CD14-positive monocyte (primary cell): Measurements from ENCODE around the gene CD44. TPM values are rescaled to one million over a fixed set of nuclear protein-coding genes. Genes with fewer than 3 reads are reported as not detected.
A peak's percentile ranks its signal among the peaks of the same experiment; 100 is the strongest.

Experiments used
- DNase-seq, 3 donors: peaks; one replicate each; pipeline ENCODE4 v3.0.0-alpha.2; 2011 to 2022
- H2AFZ ChIP-seq: 2 replicates; pipeline ENCODE4 v1.6.0; 2012; ENCODE audit warnings: mild to moderate bottlenecking, low read depth, low read length, inconsistent platforms; ENCODE audit not compliant: insufficient read depth, poor library complexity, severe bottlenecking
- H3K27ac ChIP-seq, 2 donors: 1 replicate in 1 of 2; 2 replicates in 1 of 2; pipeline ENCODE4 v1.5.1; 2012 to 2013; ENCODE audit warnings: low read length in 2 of 2, control low read depth in 1 of 2, inconsistent platforms in 1 of 2, low read depth in 1 of 2, mild to moderate bottlenecking in 1 of 2
- H3K27me3 ChIP-seq, 2 donors: one replicate each; pipeline versions ENCODE4 v1.6.0 to v1.6.1; 2011 to 2013; ENCODE audit warnings: low read length in 2 of 2; ENCODE audit not compliant: control insufficient read depth in 2 of 2, insufficient read depth in 2 of 2
- H3K36me3 ChIP-seq, 2 donors: replicated peaks in 1 of 2; 1 replicate in 1 of 2; 2 replicates in 1 of 2; pipeline versions ENCODE4 v1.5.1 to v1.6.1; 2012 to 2013; ENCODE audit warnings: low read length in 2 of 2, control low read depth in 1 of 2, inconsistent platforms in 1 of 2, mild to moderate bottlenecking in 1 of 2; ENCODE audit not compliant: insufficient read depth in 2 of 2, control insufficient read depth in 1 of 2
- H3K4me1 ChIP-seq, 2 donors: 1 replicate in 1 of 2; 2 replicates in 1 of 2; pipeline versions ENCODE4 v1.5.1 to v1.6.1; 2012 to 2013; ENCODE audit warnings: low read length in 2 of 2, control low read depth in 1 of 2, inconsistent platforms in 1 of 2, mild to moderate bottlenecking in 1 of 2, moderate library complexity in 1 of 2; ENCODE audit not compliant: insufficient read depth in 2 of 2, control insufficient read depth in 1 of 2
- H3K4me2 ChIP-seq: replicated peaks from 2 replicates; pipeline ENCODE3; 2012; ENCODE audit warnings: low read length, moderate library complexity, mild to moderate bottlenecking; ENCODE audit not compliant: poor library complexity, severe bottlenecking; ENCODE audit errors: extremely low read depth
- H3K4me3 ChIP-seq, 3 experiments: fragments of 200-600 bp in 1 of 3; sonication (generic) in 1 of 3; replicated peaks in 1 of 3; 1 replicate in 2 of 3; 2 replicates in 1 of 3; pipeline ENCODE4 v1.5.1; 2011 to 2013; ENCODE audit warnings: low read length in 3 of 3, mild to moderate bottlenecking in 3 of 3, control low read depth in 2 of 3, low read depth in 2 of 3, inconsistent platforms in 1 of 3, moderate library complexity in 1 of 3
- H3K79me2 ChIP-seq: 2 replicates; pipeline ENCODE4 v1.6.0; 2012; ENCODE audit warnings: mild to moderate bottlenecking, control low read depth, inconsistent platforms, low read length, moderate library complexity; ENCODE audit not compliant: insufficient read depth
- H3K9ac ChIP-seq: 2 replicates; pipeline ENCODE4 v1.6.0; 2017; ENCODE audit warnings: low read length, mild to moderate bottlenecking; ENCODE audit not compliant: insufficient read depth, poor library complexity, severe bottlenecking
- H3K9me3 ChIP-seq, 2 donors: replicated peaks in 1 of 2; 1 replicate in 1 of 2; 2 replicates in 1 of 2; pipeline versions ENCODE4 v1.5.1 to v1.6.1; 2012 to 2013; ENCODE audit warnings: low read length in 2 of 2, control low read depth in 1 of 2; ENCODE audit not compliant: control insufficient read depth in 1 of 2, insufficient read depth in 1 of 2
- H4K20me1 ChIP-seq: 2 replicates; pipeline ENCODE4 v1.6.0; 2012; ENCODE audit warnings: mild to moderate bottlenecking, low read length, control low read depth, moderate library complexity; ENCODE audit not compliant: insufficient read depth
- H3K27ac Mint-ChIP-seq, 7 donors: one replicate each; pipeline ENCODE4 v1.8.0; 2020; ENCODE audit warnings: mild to moderate bottlenecking in 7 of 7, mixed read lengths in 7 of 7, moderate library complexity in 6 of 7, inconsistent platforms in 2 of 7
- H3K27me3 Mint-ChIP-seq, 3 donors: one replicate each; pipeline ENCODE4 v1.8.0; 2021 to 2022; ENCODE audit warnings: low read depth in 3 of 3, mild to moderate bottlenecking in 3 of 3, mixed read lengths in 3 of 3, moderate library complexity in 3 of 3, inconsistent platforms in 1 of 3
- H3K36me3 Mint-ChIP-seq, 2 donors: one replicate each; pipeline ENCODE4 v1.8.0; 2020; ENCODE audit warnings: mixed read lengths in 2 of 2, inconsistent platforms in 1 of 2, mild to moderate bottlenecking in 1 of 2
- H3K4me1 Mint-ChIP-seq: one replicate; pipeline ENCODE4 v1.8.0; 2020; ENCODE audit warnings: mild to moderate bottlenecking, mixed read lengths
- H3K4me3 Mint-ChIP-seq, 2 donors: one replicate each; pipeline ENCODE4 v1.8.0; 2020; ENCODE audit warnings: mild to moderate bottlenecking in 2 of 2, mixed read lengths in 2 of 2, moderate library complexity in 1 of 2
- H3K9me3 Mint-ChIP-seq, 7 donors: one replicate each; pipeline ENCODE4 v1.8.0; 2020 to 2022; ENCODE audit warnings: mixed read lengths in 7 of 7, mild to moderate bottlenecking in 6 of 7, moderate library complexity in 6 of 7, inconsistent platforms in 2 of 7
- WGBS: methylation state at CpG from one replicate; pipeline ENCODE4 v1.1.5; 2013; ENCODE audit warnings: missing lambda C conversion rate; ENCODE audit not compliant: insufficient coverage; 5-methylcytosine and 5-hydroxymethylcytosine counted together
- intact Hi-C, 2 donors: fragments of 100-400 bp; cut with micrococcal nuclease; formaldehyde crosslinking; loops; one replicate each; pipeline versions ENCODE4 v1.15.0 to v1.15.1; 2023
- polyA plus RNA-seq, 3 donors: library from polyadenylated mRNA; depleted of rRNA in 1 of 3; unstranded in 2 of 3; stranded (reverse) in 1 of 3; fragments of 300-500 nt in 2 of 3; fragments of >200 nt in 1 of 3; fragmentation: Illumina TruSeq in 2 of 3; gene quantifications; 1 replicate in 2 of 3; 2 replicates in 1 of 3; pipeline ENCODE4 v1.2.3, GENCODE V29; 2012 to 2021
- TF ChIP-seq, protein P1 (sequence below): fragments of 200-600 bp; IDR thresholded peaks from one replicate; pipeline ENCODE4 v1.8.0; 2022; ENCODE audit warnings: antibody characterized with exemption, mild to moderate bottlenecking

Gene CD44
- polyA plus RNA-seq, 3 donors = 415 to 866 (median 531) TPM

DNA sequence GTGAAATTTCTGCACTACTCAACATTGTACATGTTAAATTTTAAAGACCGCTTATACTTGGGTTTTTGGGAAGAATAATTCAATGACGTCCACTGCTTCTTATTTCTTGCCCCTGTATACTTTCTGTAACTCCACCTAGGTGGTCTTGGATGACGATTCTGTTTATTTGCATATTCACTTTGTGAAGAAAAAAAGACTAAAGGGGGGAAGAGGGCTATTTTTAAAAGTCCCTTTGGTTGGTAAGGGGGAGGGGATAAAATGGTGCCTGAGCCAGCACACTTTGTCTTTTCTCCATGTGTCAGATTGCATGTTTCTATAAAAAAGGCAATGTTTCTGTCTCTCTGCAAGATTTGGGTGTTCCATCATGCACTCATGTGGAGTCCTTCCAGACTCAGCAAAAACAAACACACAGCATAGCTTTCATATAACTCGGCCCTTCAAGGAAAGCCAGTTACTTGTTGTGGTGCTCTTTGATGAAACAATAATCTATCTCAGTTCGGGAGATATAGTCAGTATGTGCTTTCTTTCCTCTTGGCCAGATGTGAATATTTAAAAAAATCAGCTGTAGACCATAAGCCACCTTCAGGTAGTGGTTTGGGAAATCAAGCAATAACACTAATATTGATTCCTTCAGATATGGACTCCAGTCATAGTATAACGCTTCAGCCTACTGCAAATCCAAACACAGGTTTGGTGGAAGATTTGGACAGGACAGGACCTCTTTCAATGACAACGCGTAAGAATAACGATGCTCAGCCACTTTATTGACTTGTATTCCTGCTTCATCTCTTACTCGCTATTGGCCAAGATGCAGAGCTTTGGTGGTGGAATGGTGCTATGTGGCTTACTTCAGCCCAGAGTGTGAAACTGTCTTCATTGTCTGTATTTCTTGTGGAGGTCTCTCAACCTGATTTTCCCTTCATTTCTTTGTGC is 68.8 kb downstream of the CD44 start:
- H3K27me3 Mint-ChIP-seq = no peaks in the 10 kb centered on the region

DNA sequence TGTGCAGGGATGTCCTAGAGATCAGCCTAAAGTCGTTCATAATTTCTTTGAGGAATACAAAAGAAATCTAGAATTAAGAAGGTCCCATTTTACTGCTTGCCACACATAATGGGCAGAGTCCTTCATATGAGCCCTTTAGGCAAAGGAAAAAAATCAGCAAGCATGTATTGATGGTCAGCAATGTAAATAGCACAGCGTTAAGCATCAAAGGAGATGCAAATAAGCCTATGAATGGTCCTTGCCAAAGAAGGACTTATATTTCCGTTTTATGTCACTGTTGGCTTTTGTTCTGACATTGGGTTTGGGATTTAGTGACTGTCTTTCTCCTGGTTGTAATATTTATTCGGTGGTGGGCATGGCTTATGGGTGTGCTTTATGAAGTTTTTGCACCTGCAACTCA is 69.8 kb downstream of the CD44 start:
- H3K4me1 ChIP-seq = peaks cover 28 to 53% of the 10 kb centered on the region in 2 donors
- H3K36me3 ChIP-seq = peaks cover 48 to 73% of the 10 kb centered on the region in 2 donors
- peak overlapping the region in 1 of 2 donors; percentile 58 for H3K27ac ChIP-seq
- no peak overlapping the region for H2AFZ ChIP-seq
- H3K9ac ChIP-seq = no peak overlapping the region
- no peaks in the 10 kb centered on the region for H3K27me3 ChIP-seq
- H3K27me3 Mint-ChIP-seq = no peaks in the 10 kb centered on the region
- TF ChIP-seq, protein P1, sequence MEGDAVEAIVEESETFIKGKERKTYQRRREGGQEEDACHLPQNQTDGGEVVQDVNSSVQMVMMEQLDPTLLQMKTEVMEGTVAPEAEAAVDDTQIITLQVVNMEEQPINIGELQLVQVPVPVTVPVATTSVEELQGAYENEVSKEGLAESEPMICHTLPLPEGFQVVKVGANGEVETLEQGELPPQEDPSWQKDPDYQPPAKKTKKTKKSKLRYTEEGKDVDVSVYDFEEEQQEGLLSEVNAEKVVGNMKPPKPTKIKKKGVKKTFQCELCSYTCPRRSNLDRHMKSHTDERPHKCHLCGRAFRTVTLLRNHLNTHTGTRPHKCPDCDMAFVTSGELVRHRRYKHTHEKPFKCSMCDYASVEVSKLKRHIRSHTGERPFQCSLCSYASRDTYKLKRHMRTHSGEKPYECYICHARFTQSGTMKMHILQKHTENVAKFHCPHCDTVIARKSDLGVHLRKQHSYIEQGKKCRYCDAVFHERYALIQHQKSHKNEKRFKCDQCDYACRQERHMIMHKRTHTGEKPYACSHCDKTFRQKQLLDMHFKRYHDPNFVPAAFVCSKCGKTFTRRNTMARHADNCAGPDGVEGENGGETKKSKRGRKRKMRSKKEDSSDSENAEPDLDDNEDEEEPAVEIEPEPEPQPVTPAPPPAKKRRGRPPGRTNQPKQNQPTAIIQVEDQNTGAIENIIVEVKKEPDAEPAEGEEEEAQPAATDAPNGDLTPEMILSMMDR = no peak
- WGBS = 33% methylated on average over 1 of the region's 4 CpGs
- no peak overlapping the region for H3K4me3 Mint-ChIP-seq
- H3K36me3 Mint-ChIP-seq = peaks cover 81 to 86% of the 10 kb centered on the region in 2 donors
- no peak overlapping the region for H3K4me2 ChIP-seq
- H3K4me1 Mint-ChIP-seq = peaks cover 52% of the 10 kb centered on the region
- no peaks in the 10 kb centered on the region for H4K20me1 ChIP-seq
- no peak for DNase-seq
- peaks cover 0 to 6% (median 0%) of the 10 kb centered on the region in 7 donors for H3K9me3 Mint-ChIP-seq
- no peak overlapping the region for H3K4me3 ChIP-seq
- peaks cover 36% of the 10 kb centered on the region for H3K79me2 ChIP-seq
- peak overlapping the region in 3 of 7 donors; percentile 9 to 48 (median 24) for H3K27ac Mint-ChIP-seq
- H3K9me3 ChIP-seq = no peaks in the 10 kb centered on the region
- intact Hi-C loops = no loop called here

More for the DNA sequence above, 68.8 kb downstream of the CD44 start:
- Mint-ChIP-seq H3K9me3 (peaks cover 0 to 6% (median 0%) of the 10 kb centered on the region in 7 donors), H3K27ac (peak overlapping the region in 1 of 7 donors; percentile 28), H3K4me1 (peaks cover 42% of the 10 kb centered on the region), H3K36me3 (peaks cover 84 to 86% of the 10 kb centered on the region in 2 donors), H3K4me3 (no peak overlapping the region)
- Histone ChIP-seq H3K27ac (peak overlapping the region in 1 of 2 donors; percentile 3), H3K4me1 (peaks cover 18 to 43% of the 10 kb centered on the region in 2 donors), H3K9me3 (no peaks in the 10 kb centered on the region), H3K36me3 (peaks cover 49 to 84% of the 10 kb centered on the region in 2 donors), H3K27me3 (no peaks in the 10 kb centered on the region), H2AFZ (no peak overlapping the region), H3K4me2 (no peak overlapping the region), H3K79me2 (peaks cover 35% of the 10 kb centered on the region), H4K20me1 (peaks cover 7% of the 10 kb centered on the region), H3K9ac (no peak overlapping the region), H3K4me3 (no peak overlapping the region)
- TF ChIP-seq, protein P1 = no peak
- WGBS = no CpG with 5 or more reads among the region's 10 CpGs
- DNase-seq = no peak
- intact Hi-C loops = no loop called here
